Mesenteric fat pad (tissue), 1 donor: ENCODE measurements around the gene SMIM17. TPM values are rescaled to one million over a fixed set of nuclear protein-coding genes. Genes with fewer than 3 reads are reported as not detected.

Experiments
- total RNA-seq: library from RNA; stranded (reverse); fragmentation: NEBNext Ultra II Directional; extraction: Animal tissue kit (Norgen Biotek cat#: 25700); gene quantifications from one replicate; pipeline ENCODE4 v1.2.1, GENCODE V29; 2021
- donor health status: DM: yes; HTN: yes; CAD: no.

The SMIM17 gene
- total RNA-seq, 1 donor from 2014 or later, result 0.51 TPM

Other genes with a start within 250 kb of the SMIM17 start
- gene ZNF582, start 249.6 kb upstream of the SMIM17 start, total RNA-seq, result 3.1 TPM
- gene ZNF583, start 238.8 kb upstream of the SMIM17 start, total RNA-seq, result 4.6 TPM
- 3.4 TPM for gene ZNF667, start 165.8 kb upstream of the SMIM17 start, total RNA-seq
- 6.2 TPM for gene ZNF471, start 135.3 kb upstream of the SMIM17 start, total RNA-seq
- gene ZFP28, start 104.2 kb upstream of the SMIM17 start, total RNA-seq, result 5.6 TPM
- 2.4 TPM for gene ZNF470, start 75.7 kb upstream of the SMIM17 start, total RNA-seq
- 7.0 TPM for gene ZNF71, start 47.9 kb upstream of the SMIM17 start, total RNA-seq
- 2.2 TPM for gene ZNF835, start 28.6 kb downstream of the SMIM17 start, total RNA-seq
- 13.2 TPM for gene PEG3, start 197.6 kb downstream of the SMIM17 start, total RNA-seq
- gene ZIM2, start 197.6 kb downstream of the SMIM17 start, total RNA-seq, result 0.87 TPM